Measurements from ENCODE around the gene DDX6. TPM values are rescaled to one million over a fixed set of nuclear protein-coding genes. Genes with fewer than 3 reads are reported as not detected.

The DDX6 gene
- total and polyA plus RNA-seq, 2 donors (not counting 3 experiments of a cell fraction or from before 2014, with no cell fraction given): 19.1 to 138 TPM

DNA sequence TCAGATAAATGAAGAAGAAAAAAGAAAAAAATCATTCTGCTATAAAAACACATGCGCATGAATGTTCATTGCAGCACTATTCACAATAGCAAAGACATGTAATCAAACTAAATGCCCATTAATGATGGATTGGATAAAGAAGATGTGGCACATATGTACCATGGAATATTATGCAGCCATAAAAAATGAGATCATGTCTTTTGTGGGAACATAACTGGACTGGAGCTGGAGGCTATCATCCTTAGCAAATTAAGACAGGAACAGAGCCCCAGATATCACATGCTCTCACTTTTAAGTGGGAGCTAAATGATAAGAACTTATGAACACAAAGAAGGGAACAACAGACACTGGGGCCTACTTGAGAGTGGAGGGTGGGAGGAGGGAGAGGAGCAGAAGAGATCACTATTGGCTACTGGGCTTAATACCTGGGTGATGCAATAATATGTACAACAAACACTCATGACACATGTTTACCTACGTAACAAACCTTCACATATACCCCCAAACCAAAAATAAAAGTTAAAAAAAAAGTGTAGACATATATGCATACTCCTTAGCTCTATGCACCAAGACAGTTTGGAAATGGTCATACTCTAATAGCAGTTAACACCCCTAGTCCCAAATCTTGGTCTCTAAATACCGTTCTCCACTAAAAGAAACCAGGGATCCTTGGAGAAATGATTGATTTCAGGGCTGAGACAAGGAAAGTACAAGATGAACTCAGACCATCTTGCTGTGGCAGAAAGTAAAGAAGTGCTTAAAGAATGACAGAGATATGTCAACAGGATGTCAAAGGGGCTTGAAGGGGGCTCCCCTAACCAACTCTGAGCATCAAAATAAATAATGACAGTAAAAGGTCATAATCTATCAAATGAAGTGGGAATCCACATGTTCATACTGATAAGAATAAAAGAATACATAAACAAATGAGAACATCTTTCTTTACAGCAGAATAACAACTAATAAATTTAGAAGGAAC, 17.1 kb upstream of the DDX6 start:
- H3K27ac ChIP-seq (ENCODE audit: insufficient read depth, low read depth, low read length): no peak overlapping the region
- H3K4me1 ChIP-seq (ENCODE audit: control insufficient read depth, extremely low read depth, insufficient read depth, low read length): no peaks in the 10 kb centered on the region
- no TSS peak for BruUV-seq (replicated peaks)
- H4K20me1 ChIP-seq (replicated peaks; ENCODE audit: control insufficient read depth, extremely low read depth, insufficient read depth, low read length): no peaks in the 10 kb centered on the region
- no peak overlapping the region for H3K4me3 ChIP-seq (replicated peaks in 1 of 3; ENCODE audit: insufficient read depth in 1 of 3, low read depth in 1 of 3, low read length in 3 of 3)
- H3K27me3 ChIP-seq (ENCODE audit: control insufficient read depth in 2 of 2, insufficient read depth in 2 of 2, low read length in 2 of 2): peaks cover 12 to 15% of the 10 kb centered on the region in 2 experiments
- H3K9ac ChIP-seq (replicated peaks; ENCODE audit: extremely low read depth, insufficient read depth, low read length): no peak overlapping the region
- intact Hi-C loops (cut with micrococcal nuclease): no loop called here
- H3K79me2 ChIP-seq (ENCODE audit: control insufficient read depth, insufficient read depth, low read length): no peaks in the 10 kb centered on the region
- TF ChIP-seq MYC (IDR thresholded peaks at IDR 0.05; ENCODE audit: low read depth, low read length): no peak
- TF ChIP-seq, protein P1, sequence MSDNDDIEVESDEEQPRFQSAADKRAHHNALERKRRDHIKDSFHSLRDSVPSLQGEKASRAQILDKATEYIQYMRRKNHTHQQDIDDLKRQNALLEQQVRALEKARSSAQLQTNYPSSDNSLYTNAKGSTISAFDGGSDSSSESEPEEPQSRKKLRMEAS (IDR thresholded peaks at IDR 0.05; ENCODE audit: insufficient read depth, insufficient read length): no peak
- TF ChIP-seq JUN (IDR thresholded peaks at IDR 0.05; ENCODE audit: borderline replicate concordance, insufficient read depth, insufficient read length, low read depth): no peak
- no peak for TF ChIP-seq EZH2 (IDR thresholded peaks at IDR 0.05; ENCODE audit: borderline replicate concordance, low read depth, low read length, severe bottlenecking)
- no peak for TF ChIP-seq POLR2AphosphoS5 (IDR thresholded peaks at IDR 0.05; ENCODE audit: insufficient read depth, low read depth, low read length)
- TF ChIP-seq, protein P2, sequence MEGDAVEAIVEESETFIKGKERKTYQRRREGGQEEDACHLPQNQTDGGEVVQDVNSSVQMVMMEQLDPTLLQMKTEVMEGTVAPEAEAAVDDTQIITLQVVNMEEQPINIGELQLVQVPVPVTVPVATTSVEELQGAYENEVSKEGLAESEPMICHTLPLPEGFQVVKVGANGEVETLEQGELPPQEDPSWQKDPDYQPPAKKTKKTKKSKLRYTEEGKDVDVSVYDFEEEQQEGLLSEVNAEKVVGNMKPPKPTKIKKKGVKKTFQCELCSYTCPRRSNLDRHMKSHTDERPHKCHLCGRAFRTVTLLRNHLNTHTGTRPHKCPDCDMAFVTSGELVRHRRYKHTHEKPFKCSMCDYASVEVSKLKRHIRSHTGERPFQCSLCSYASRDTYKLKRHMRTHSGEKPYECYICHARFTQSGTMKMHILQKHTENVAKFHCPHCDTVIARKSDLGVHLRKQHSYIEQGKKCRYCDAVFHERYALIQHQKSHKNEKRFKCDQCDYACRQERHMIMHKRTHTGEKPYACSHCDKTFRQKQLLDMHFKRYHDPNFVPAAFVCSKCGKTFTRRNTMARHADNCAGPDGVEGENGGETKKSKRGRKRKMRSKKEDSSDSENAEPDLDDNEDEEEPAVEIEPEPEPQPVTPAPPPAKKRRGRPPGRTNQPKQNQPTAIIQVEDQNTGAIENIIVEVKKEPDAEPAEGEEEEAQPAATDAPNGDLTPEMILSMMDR (IDR thresholded peaks at IDR 0.05; ENCODE audit: extremely low read depth in 1 of 2, insufficient read depth in 1 of 2, low read depth in 1 of 2, low read length in 2 of 2): no peak
- no peak for TF ChIP-seq POLR2A (IDR thresholded peaks at IDR 0.05; ENCODE audit: low read depth, low read length)
- no peak overlapping the region for H3K4me2 ChIP-seq (ENCODE audit: insufficient read depth, low read length)
- DNase-seq (ENCODE audit: low read depth, low spot score) (no peak), FAIRE-seq (peak; percentile 28)
- no peaks in the 10 kb centered on the region for H3K36me3 ChIP-seq (ENCODE audit: control insufficient read depth in 2 of 2, extremely low read depth in 1 of 2, insufficient read depth in 2 of 2, low read length in 2 of 2)
- no peaks in the 10 kb centered on the region for H3K9me3 ChIP-seq (replicated peaks; ENCODE audit: control insufficient read depth, insufficient read depth, low read length)
- POLR2A ChIA-PET: no interaction called here
- H2AFZ ChIP-seq (ENCODE audit: low read depth, low read length): no peak overlapping the region
- dilution Hi-C loops (cut with MboI; ENCODE audit: extremely low pct_ligation_motif_present, low sequenced_read_pairs): no loop called here
- CTCF ChIA-PET: no interaction called here
- no peaks in the 10 kb centered on the region for H3K9me1 ChIP-seq (replicated peaks; ENCODE audit: control insufficient read depth, extremely low read depth, insufficient read depth, low read length)
